GM18867 (cell line): ENCODE results near the gene CDH3.

Source experiments
- ATAC-seq: cut with Tn5 transposase; IDR thresholded peaks from one replicate; pipeline ENCODE4 v1.9.1; 2021; ENCODE audit warnings: mild to moderate bottlenecking, moderate library complexity; ENCODE audit not compliant: unreplicated experiment

The CDH3 gene

DNA sequence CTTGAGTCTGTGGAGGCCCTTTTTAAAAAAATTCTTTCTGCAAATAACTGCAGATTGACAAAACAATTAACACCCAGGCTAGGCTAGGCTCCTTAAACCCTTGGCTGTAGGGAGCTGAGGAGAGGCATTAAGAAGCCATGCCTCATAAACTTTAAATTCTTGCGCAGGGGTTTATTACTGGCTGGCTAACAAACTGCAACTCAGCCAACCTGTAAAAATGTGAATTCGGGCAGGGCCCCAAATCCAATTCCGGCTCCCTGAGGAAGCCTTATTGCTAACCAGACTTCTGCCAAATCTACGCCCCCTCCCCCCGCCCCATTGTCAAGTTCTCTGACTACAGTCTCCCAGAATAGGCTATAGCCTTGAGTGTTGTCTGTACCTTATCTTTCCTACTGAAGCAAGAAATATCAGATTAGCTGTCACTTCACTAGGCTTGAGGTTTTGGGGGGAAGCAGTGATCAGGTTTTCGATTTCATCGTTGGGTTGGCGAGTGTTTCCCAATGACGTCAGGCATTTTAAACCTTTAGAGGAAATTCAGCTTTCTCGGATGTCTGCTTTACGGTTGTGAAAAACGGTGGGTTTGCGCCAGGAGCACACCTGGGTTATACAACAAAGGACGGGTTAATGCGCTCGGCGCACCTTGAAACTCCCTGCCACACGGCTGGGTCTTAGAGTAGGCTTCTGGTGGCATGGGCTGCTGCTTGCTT is 2.0 kb downstream of the CDH3 start:
- no peak for ATAC-seq

DNA sequence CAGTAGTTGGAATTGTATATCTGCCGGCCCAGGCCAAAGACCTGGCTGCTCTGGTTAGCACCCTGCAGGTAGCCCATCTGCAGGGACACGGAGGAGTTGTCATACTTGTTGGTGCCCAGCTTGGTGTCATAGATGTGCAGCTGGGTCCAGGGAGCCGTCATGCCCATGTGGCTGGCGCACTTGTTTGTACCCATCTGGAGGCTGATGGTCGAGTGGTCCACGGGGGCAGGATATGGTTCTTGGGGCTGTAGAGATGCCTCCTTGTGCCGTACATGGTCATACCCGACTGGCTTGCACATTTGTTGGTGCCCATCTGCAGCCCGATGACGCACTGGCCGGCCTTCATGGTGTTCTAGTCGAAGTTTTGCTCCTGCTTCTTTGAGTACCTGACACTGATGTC is 6.0 kb downstream of the CDH3 start:
- ATAC-seq: no peak

GRCh38 chr16:68652659-68653058 is 7.5 kb downstream of the CDH3 start:
- no peak for ATAC-seq

GRCh38 chr16:68655806-68656205 is 10.7 kb downstream of the CDH3 start:
- no peak for ATAC-seq

DNA sequence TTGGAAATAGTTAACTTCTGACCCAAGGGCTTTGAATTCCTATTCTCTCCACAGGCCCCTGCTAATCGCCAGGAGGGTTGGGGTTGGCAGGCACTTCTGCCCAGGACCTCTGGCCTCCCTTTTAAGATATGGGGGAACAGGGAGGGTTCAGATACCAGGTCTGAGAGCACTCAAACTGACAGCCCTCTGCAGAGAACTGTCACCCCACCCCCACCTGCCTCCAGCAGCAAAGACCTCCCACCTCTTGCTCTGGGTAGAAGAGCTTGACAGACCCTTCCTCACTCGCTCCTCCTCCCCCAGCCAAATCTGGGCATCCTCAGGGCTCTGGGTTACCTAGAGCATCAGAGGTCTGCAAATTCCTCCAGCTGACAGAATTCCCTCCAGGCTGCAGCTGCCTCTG is 11.6 kb downstream of the CDH3 start:
- ATAC-seq: no peak

DNA sequence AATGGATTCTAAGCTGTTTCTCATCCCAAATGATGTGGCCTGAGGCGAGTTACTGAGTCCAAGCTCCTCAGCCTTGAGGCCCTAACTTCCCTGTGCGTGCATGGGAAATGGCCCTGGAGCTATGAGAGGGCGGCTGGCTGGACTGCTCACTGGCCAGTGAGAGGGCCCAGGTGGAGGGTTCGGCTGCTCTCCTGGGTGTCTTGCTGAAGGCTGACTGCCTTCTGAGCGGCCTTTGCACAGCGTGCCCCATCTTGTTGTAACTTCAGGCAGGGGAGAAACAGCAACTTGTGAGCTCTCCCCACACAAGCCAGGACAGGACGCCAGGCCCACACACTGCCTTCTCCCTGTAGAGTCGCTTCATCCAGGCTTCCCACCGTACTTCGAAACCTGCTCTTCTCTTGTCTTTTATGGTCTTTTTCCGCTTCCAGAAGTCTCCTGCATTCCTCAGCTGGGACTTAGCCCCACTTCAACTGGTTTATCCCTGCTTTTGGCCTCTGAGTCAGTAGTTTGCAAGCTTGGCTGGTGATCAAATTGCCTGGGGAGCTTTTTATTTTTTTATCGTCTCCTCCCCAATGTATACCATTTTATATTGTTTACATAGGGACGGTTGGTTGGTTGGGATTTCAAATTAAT is 13.3 kb downstream of the CDH3 start:
- no peak for ATAC-seq

GRCh38 chr16:68658974-68659360 is 13.9 kb downstream of the CDH3 start:
- ATAC-seq: no peak

DNA sequence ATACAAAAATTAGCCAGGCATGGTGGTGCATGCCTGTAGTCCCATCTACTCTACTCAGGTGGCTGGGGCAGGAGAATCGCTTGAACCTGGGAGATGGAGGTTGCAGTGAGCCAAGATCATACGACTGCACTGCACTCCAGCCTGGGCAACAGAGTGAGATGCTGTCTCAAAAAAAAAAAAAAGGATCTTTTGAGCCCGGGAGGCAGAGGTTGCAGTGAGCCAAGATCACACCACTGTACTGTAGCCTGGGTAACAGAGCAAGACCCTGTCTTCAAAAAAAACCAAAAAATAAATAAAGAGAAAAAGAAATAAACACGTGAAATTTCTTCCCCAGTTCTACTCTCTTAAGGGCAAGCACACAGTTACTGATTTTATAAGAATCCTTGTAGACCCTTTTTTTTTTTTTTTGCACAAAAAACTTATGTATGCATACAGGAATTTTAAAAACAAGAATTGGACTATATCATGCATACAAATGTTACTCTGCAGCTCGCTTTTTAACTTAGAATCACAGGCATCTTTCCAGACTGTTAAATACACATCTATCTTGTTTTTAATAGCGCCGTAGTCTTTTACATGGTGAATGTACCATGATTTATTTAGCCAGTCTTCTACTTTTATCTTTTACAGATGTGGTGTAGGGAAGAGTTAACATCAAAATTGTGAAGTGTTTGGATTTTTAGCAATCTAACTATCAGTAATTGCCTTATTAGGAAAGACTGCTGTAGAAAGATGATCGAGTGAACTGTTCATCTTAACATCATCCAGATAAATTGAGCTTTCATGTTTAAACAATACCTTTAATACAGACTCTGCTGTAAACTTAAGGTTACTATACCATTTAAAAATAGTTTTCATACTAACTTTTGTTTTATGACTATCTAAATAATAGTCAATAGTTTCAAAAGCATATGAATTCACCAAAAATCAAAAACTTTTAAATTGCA is 14.6 kb downstream of the CDH3 start:
- ATAC-seq: no peak

- no peak for ATAC-seq
Measured at GRCh38 chr16:68660359-68660795, 15.3 kb downstream of the CDH3 start.

- no peak for ATAC-seq
Measured at GRCh38 chr16:68662035-68662434, 16.9 kb downstream of the CDH3 start.

- ATAC-seq: no peak
Measured at GRCh38 chr16:68664297-68664696, 19.2 kb downstream of the CDH3 start.

- no peak for ATAC-seq
Measured at GRCh38 chr16:68665501-68665900, 20.4 kb downstream of the CDH3 start.

GRCh38 chr16:68668266-68668665 is 23.2 kb downstream of the CDH3 start:
- ATAC-seq: no peak

DNA sequence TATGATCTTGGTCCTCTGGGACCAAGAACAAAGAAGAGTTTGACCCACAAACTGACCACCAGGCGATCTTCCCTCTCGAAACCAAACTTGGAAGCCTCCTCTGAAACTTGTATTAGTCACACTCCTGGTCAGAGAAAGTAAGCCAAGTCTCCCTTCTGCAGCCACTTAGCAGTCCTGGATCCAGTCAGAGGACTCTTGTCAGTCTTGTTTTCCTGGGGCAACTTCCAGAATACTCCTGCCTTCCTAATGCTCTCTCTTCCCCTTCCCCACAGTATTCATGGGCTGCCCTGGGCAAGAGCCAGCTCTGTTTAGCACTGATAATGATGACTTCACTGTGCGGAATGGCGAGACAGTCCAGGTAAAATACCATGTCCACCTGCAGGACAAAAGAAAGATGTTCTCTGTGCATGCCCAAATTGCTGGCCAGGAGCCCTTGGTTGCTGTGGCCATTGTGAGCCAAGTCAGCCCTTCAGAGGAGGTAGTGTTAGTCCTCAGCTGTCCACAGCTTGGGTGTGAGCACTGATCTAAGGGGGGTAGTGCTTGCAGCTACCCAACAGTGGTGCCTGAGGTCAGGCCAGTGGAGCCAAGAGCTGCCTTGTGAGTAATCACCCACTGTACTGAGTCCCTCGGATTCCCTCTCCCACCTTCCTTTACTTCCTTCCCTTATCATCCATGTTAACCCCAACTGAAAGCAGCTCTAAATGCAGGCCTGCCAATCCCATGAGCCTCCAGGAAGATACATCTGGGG is 31.2 kb downstream of the CDH3 start:
- no peak for ATAC-seq

- no peak for ATAC-seq
Measured at GRCh38 chr16:68681038-68681437, 35.9 kb downstream of the CDH3 start.

- no peak for ATAC-seq
Measured at GRCh38 chr16:68685685-68686478, 40.8 kb downstream of the CDH3 start.

GRCh38 chr16:68686905-68687304 is 41.8 kb downstream of the CDH3 start:
- ATAC-seq: no peak

DNA sequence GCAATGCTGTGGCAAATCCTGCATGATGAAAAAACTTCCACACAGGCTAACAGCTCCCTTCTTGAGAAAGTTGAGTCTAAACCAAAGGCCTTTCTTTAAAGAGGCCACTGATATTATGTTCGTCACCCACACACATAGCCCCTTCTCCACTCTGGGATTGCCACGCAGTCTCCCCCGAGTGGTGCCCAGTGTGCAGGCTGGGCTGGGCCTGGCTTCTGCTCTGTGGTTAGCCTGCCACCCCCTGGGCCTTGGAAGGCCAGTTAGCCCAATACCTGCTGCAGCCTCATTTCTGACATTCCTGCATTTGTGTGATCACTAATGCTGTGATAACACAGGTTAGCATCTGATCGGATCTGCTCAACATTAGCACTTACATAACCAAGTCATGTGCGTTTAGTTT is 44.8 kb downstream of the CDH3 start:
- ATAC-seq: no peak

DNA sequence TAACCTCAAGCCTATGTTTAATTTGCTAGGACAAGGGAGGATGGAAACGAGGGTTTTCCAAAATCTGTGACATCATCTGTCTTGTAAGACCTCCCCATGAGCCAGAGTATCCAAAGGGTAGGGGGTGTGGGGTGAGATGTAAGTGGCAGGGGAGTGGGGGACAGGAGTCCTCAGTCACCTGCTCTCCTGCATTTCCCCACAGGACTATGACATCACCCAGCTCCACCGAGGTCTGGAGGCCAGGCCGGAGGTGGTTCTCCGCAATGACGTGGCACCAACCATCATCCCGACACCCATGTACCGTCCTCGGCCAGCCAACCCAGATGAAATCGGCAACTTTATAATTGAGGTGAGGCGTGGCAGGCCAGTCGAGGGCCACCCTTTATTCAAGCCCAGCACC is 50.5 kb downstream of the CDH3 start:
- ATAC-seq: no peak

DNA sequence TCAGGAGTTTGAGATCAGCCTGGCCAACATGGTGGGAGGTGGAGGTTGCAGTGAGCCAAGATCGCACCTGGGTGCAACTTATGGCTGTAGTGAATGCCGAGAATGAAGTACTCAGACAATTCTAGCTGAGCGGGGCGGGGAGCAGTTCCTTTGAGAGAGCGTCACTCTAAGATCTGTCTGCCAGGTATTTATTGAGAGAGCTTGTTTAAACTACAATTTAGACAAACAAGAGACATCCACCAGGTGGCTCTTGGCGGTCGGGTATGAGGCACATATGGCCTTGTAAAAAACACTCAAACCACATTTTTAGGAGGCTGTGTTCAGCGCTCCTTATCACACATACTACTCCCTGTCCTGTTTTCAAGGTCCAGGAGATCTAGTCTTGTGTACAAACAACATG is 51.4 kb downstream of the CDH3 start:
- no peak for ATAC-seq
